ENCODE results near the gene ASXL3. TPM values are rescaled to one million over a fixed set of nuclear protein-coding genes. Genes with fewer than 3 reads are reported as not detected.
A peak's percentile ranks its signal among the peaks of the same experiment; 100 is the strongest.

Gene ASXL3
- total RNA-seq, 1 donor from 2014 or later = 4.3 TPM

DNA sequence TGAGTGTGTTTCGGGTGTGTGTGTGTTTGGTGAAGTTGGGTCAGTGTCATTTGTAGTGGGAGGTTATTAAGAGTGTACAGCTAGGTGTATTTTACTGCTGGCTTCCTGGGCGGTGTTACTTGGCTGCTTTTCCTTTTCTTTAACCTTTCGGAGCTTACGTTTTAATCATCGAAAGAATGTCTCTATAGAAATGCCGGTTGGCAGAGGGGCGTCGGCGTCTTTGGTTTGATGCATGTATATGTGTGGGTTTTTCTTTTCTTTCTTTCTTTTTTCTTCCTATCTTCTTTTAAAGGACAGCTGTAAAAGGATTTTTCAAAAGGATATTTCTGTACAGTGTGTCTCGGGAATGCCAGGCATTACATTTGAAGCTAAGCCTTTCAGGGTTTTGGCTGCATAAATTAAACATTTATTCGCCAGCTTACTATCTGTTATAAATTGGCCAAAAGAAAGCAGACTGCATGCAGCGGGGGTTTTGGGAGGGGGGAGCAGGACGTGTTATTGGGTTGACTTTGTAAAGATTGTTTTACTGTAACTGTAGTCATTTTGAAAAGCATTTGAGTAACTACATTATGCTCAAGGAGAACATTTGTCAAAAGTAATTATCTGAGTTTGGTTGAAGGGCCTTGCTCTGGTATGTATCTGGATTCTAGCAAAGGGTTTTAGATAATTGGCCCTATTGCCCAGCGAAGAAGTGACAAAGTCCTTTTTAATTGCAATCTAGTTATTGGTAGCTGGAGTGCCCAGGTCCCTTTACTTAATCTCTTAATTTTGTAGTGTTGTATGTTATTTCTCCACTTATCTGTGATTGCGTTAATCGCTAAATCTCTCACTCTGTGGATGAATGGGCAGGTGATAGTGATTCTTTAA is 1.6 kb downstream of the ASXL3 start:
- DNase-seq (no peak), ATAC-seq (peak; percentile 25)
- intact Hi-C loops (cut with micrococcal nuclease) = no loop called here

DNA sequence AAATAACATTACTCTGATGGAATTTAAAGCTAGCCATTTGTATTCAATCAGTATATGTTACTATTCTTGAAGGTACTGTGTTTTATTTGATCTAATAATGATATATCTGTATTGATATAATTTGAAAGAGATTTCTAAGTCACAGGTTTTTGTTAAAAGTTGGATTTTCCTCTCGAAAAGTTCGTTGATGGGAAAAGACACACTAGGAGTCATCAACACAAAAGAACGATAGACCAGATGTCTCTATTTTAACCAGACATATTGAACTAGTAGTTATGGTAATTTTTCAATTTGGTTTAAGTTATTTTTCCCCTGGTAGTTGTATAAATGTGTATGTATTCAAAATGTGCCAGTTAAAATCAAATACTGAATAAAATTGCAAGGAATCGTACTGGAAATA is 2.5 kb downstream of the ASXL3 start:
- no peak for ATAC-seq
- no peak for DNase-seq
- intact Hi-C loops (cut with micrococcal nuclease) = no loop called here

DNA sequence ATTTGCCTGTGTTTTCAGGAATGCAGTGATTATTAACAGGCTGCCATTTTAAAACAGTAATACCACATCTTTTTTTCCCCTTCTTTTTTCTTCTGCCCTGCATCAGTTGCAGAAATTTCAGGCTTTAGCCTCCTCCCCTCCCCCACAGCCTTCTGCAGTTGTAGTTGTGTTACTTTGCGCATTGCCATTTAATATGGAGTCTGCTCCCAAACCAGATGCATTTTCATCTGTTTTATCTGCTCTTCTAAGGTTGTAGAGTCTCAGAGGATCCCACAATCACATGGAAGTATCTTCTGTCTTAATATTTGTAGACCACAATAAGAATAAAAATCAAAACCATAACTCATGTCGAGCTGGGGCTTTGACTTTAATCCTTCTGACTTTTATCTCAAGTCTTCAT is 3.8 kb downstream of the ASXL3 start:
- DNase-seq (no peak), ATAC-seq (no peak)
- intact Hi-C loops (cut with micrococcal nuclease) = no loop called here

DNA sequence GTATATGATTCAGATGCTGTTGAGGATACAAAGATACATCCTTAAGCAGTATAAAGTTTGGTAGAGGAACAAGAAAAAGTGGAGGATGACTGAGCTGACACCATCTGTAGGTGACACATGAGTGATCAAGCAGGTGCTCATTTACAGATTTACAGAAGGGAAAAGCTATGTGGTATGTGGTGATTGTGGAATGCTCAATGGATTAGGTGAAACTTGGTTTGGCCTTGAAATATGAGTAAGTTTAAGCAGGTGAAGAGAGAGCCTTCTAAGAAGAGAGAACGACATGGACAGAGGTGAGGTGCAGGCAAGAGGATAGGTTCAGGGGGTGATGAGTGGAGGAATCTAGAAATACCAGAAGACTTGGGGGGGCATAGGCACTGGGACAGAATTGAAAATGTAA is 5.9 kb downstream of the ASXL3 start:
- DNase-seq (no peak), ATAC-seq (peak; percentile 13)
- intact Hi-C loops (cut with micrococcal nuclease) = no loop called here

DNA sequence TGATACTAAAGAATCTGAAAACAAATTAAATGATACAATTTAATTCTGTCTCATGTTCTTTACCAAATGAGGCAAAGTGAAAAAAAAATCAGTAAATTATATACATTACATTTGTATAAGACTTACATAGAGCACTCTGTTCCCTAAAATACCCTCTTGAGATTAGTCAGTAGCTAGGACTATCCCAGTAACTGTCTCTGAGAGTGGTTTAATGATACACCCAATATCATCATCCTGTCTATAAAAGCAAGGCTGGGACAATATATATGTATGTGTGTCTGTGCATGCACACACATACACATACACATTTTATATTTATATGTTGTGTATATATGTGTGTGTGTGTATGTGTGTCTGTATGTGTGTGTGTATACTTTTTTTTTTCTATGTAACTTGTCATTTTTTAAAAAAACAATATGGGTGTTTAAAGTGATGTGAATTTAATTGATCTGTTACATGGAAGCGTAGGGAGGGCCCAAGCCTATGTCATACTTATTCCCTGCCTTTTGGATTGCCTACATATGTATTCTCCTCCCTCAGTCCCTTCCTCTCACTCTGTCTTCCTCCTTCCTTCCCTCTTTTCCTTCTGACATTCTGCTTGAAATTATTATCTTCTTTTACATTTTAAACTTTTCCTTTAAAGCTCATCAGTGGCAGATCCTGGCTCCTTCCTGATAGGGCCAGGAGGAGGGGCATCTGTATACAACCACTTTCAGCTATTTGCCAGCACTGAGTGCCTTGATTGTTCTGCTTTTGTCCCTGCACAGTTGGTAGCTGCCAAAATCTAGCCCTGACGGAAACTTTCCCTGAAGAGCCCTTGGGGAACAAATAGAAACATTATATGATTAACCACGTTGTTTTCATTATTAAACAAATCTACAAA is 6.8 kb downstream of the ASXL3 start:
- ATAC-seq = peak; percentile 93
- no peak for DNase-seq
- intact Hi-C loops (cut with micrococcal nuclease) = no loop called here

DNA sequence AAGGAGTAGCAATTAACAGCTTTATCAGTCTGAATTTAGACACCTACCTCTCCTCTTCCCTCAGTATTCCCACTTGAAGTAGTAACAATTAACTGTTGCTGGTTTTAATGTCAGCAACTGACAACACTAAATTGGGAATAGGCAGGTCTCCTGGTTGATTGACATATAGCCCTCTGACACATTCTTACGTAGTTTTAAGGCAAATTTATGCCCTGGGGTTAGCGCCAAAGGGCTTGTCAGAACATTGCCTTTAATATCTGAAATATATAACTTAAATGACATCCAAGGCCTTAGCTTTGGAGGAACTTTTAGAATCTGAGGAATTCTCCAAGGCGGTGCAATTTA is 7.4 kb downstream of the ASXL3 start:
- no peak for DNase-seq
- ATAC-seq = peak; percentile 50
- intact Hi-C loops (cut with micrococcal nuclease) = no loop called here

DNA sequence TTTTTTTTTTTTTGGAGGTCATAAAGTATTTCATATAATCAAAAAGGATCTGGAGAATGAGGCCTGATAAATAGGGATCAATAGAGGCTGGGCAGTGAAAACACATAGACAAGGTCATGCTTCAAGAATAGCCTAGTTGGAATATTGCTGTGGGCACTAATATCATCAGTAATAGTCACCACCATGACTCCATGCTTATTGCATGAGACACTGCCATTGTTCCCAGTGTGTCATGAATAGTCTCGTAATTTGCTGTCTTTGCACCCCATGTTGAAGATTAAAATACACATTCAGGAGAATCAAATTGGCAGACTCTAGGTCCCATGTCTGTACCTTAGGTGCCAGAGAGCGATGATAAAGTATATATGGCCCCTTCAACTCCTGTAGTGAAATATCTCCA is 10.3 kb downstream of the ASXL3 start:
- intact Hi-C loops (cut with micrococcal nuclease) = no loop called here
- ATAC-seq = no peak
- DNase-seq = no peak

DNA sequence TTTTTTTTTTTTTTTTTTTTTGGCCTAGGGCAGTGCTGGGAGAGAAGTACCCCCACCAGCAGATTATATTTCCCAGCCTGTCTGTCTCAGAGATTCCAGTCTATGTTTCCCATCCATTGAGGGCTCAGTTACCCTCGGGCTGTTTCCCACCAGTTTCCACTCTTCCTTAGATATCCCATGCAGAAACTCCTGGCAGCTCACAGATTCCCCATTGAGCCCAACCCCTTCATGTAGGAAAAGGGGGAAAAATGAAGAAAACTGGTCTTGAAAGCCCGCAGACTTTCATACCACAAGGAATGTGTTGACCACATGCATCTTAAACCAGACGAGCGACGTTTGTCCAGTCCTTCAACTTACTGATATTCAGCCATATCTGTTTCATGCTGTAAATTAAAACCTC is 15.2 kb downstream of the ASXL3 start:
- DNase-seq = no peak
- intact Hi-C loops (cut with micrococcal nuclease) = no loop called here
- no peak for ATAC-seq

DNA sequence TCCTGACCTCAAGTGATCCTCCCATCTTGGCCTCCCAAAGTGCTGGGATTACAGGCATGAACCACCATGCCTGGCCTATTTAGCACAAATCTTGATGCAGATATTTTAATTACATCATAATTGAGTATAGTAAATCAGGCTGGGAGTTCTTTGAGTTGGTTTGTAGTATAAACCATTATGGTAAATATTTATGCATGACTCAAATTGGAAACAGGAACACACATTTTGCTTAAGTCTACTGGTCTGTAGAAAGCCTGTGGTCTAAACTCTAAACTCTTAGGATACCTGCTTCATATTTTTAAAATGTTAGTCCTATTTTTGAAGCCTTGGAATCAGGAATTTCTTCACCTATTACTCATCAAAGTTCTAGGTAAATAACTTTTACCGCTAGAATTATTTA is 16.8 kb downstream of the ASXL3 start:
- ATAC-seq = no peak
- intact Hi-C loops (cut with micrococcal nuclease) = no loop called here
- no peak for DNase-seq

DNA sequence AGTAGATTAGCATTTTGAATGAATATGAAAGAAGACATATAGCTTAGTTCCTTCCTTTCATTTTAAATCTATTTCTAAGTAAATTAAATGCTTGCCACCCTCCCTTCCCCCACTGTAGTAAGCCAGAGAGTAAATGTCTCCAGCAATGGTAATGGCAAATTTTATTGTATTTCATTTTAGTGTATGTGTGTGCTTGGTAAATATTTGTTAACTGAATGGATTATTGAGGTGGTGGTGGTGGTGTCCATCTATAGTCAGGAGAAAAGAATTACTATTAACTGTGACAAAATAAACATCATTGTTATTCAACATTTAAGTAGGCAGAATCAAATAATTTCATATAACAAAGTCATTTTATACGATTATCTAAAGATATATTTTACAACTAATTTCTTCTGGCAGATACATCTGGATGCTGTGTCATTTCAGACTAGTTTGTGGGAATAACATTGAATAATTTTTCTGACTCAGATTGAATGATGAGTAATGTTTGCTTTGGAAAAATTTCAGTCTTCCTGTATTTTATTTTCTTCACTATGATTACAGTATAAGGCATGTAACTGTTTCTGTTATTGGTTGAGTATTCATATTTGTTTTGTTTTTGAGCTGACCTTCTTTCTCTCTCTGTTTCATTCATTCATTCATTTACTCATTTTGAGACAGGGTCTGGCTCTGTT is 18.3 kb downstream of the ASXL3 start:
- intact Hi-C loops (cut with micrococcal nuclease) = no loop called here
- no peak for DNase-seq
- no peak for ATAC-seq

DNA sequence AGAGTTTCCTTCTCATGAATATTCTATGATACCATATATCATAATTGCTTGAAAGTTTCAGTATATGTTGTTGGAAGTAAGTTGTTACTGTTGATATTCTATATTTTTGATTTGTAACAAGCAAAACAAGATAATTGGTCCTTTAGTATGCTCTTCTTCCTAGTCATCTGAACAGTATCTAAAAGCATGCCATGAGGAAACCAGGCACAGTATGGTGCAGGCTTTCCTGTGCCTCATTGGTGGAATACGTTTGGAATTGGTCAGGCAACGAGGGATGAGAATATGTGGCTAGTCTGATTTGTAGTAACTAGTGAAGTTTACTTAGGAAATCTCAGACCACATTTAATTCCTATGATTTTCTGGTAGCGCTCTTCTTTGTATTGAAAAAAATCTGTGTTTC is 22.8 kb downstream of the ASXL3 start:
- ATAC-seq = no peak

DNA sequence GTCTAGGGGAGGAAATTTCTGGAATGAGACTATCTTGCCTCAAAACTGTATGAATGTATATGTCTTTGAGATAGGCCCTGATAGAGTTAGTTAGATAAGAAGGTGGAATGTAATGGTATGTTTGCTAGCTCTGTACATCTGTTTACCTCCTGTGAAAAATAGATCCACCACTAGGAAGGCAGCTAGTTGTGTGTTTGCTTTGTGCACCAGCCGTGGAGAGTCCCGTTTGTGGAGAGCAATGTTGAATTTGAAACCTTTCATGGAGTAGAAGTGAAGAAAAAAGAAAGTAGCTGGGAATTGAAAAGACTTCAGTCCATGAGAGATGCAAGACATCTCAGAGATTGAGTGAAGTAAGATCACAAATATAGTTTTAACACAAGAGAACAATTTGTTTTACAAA is 25.4 kb downstream of the ASXL3 start:
- no peak for DNase-seq
- intact Hi-C loops (cut with micrococcal nuclease) = no loop called here
- ATAC-seq = no peak

More for the DNA sequence above, 22.8 kb downstream of the ASXL3 start:
- DNase-seq = no peak
- intact Hi-C loops (cut with micrococcal nuclease) = no loop called here

DNA sequence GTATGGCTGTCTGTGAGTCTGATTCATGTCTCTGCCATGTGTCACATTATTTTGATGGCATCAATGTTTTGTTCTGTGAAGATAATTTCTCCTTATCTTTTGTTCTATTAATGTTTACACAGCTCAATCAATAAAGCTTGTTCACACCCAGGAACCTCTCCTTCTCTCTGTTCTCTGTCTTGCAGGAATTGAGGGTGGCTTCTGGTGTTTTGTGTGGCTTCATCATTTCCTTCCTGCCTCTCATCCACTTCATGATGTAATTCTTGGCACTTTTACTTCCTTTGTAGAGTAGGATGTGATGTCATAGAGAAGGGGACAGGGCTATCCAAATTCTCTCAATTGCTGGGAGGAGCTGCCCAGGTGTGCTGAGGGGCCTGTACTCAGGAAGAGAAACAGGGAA is 27.2 kb downstream of the ASXL3 start:
- ATAC-seq = no peak
- intact Hi-C loops (cut with micrococcal nuclease) = no loop called here
- DNase-seq = no peak

DNA sequence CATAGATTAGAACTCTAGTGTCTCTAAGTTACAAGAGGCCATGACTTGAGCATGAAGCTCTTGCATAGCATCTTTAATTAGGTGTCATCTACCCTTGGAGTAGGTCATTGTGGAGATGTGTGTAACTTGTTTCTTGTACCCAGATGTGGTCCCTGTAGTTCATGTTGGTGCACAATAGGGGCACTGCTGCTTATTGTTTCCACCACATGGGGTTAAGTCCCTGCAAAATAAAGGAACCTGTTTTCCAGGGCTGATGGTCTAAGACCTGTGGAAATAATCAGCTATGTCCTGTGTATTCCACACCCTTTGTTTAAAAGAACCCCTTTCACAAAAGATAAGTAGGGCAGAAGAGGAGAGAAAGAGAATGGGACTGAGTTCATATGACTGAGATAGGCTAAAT is 28.6 kb downstream of the ASXL3 start:
- ATAC-seq (no peak), DNase-seq (no peak)
- intact Hi-C loops (cut with micrococcal nuclease) = no loop called here

DNA sequence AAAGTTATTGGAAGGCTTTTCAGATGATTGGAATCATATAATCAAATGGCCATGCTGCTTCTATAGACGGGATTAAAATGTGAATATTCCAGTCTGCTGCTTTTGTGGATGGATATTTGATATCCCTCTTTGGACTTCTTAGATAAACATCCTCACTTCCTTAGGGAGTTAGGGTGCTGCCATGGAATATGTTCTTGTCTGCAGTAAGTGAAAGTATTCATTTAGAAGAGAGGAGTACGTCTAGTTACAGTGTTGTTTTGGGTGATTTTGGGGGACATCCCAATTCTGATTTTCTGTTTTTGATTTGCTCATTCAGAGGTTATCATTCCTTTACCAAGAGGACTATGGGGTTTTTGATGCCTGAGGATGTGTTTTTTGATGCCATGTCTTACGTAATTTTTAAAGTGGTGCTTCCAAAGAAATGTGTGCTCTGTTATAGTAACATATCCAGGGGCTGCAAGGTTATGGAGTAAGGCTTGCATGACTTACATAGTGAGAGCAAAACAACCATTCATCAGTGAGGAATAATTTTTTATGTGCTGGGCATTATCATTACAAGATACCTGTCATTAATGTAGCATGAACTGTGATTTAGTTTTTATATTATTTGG is 33.6 kb downstream of the ASXL3 start:
- intact Hi-C loops (cut with micrococcal nuclease) = no loop called here
- DNase-seq (no peak), ATAC-seq (no peak)

DNA sequence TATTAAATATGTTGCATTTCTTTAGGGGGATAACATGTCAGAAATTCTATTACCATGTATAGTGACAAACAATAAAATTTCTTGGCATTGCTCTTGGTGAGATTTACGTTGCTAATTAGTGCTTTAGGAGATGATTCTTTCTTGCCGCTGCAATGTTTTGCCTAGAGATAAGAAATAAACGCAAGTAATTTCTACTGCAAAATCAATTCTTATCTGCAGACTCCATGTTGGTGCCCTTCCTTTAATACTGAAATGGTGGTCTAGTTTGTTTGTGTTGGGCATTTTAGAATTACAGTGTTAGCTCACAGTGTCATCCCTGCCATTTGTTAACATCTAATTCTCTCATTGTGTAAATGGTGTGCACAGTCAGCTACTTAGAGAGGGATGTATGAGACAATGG is 34.6 kb downstream of the ASXL3 start:
- intact Hi-C loops (cut with micrococcal nuclease) = no loop called here
- no peak for ATAC-seq
- no peak for DNase-seq

DNA sequence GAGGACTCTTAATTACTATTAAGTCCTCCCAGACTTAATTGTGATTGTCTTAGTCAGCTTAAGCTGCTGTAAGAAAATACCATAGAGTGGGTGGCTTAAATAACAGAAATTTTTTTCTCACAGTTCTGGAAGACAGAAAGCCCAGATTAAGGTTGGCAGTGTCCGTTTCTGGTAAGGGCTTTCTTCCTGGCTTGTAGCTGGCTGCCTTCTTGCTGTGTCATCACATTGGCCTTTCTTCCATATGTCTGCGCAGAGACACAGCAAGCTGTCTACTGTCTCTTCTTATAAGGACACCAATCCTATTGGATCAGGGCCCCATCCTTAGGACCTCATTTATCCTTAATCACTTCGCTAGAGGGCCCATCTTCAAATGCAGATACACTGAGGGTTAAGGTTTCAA is 38.5 kb downstream of the ASXL3 start:
- ATAC-seq = no peak
- intact Hi-C loops (cut with micrococcal nuclease) = no loop called here
- DNase-seq = no peak

DNA sequence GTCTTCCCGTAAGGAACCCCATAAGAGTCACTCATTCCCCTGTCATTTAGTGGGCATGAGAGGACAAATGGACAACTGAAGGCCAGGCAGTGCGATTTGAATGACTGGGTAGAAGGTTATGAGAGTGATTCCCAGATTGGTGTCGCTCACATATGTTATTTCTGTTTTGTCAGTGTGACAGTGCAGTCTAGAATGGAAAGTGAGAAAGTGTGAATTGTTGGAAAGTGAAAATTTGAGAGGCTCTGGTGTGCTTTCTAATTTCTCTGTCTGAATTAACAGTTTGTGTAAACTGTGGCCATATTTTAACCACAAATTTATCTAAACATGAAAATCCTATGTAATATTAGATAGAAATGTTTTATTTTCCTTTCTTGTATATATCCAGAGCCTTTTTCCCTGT is 49.1 kb downstream of the ASXL3 start:
- intact Hi-C loops (cut with micrococcal nuclease) = no loop called here
- ATAC-seq = no peak
- no peak for DNase-seq

DNA sequence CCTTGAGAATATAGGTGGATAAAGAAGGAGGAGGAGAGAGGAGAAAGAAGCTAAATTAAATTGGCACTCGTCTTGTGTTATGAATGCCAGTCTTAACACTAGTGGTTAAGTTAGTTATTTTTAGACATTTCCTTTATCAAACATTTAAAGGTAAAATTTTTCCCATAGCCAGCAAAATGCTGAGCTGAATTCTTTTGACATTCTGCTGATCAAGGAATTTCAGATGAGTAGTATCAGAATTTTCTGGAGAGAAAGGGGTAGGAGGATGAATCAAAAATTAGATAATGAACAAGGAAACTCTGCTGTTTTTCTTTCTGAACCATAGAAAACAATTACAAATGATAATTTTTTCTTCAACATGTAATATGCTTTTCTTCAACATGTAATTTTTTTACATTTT is 52.5 kb downstream of the ASXL3 start:
- intact Hi-C loops (cut with micrococcal nuclease) = no loop called here
- ATAC-seq (no peak), DNase-seq (no peak)

DNA sequence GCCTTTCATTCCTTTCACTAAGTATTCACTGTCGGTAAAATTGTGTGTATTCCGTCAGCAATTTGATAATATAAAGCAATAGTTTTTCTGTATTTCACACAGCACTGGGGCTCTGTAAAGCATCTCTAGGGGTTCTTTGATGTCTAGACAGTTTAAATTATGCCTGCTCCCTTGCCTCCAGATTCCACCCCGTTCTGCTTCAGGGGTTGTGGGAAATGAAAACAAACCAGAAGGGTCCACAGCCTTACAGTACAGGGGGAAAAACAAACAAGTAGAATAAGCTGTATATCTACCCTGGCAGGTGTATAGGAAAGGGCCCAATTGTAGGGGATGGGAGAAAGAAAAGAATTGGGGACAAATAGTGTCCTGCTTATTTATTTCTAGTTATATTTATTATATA is 63.1 kb downstream of the ASXL3 start:
- intact Hi-C loops (cut with micrococcal nuclease) = no loop called here
- DNase-seq = no peak
- ATAC-seq = no peak
